ENCODE results near the gene MYO18A. TPM values are rescaled to one million over a fixed set of nuclear protein-coding genes. Genes with fewer than 3 reads are reported as not detected.
"Not testable (repeated sequence)": the region's sequence is repeated elsewhere in the genome, so short reads cannot be mapped to it uniquely, and the experiment has no call there.

MYO18A gene
- 10 to 100 TPM; 32.6 to 39.4 (median 36.6) TPM for polyA plus RNA-seq (ENCODE audit: insufficient read length in 3 of 3)

DNA sequence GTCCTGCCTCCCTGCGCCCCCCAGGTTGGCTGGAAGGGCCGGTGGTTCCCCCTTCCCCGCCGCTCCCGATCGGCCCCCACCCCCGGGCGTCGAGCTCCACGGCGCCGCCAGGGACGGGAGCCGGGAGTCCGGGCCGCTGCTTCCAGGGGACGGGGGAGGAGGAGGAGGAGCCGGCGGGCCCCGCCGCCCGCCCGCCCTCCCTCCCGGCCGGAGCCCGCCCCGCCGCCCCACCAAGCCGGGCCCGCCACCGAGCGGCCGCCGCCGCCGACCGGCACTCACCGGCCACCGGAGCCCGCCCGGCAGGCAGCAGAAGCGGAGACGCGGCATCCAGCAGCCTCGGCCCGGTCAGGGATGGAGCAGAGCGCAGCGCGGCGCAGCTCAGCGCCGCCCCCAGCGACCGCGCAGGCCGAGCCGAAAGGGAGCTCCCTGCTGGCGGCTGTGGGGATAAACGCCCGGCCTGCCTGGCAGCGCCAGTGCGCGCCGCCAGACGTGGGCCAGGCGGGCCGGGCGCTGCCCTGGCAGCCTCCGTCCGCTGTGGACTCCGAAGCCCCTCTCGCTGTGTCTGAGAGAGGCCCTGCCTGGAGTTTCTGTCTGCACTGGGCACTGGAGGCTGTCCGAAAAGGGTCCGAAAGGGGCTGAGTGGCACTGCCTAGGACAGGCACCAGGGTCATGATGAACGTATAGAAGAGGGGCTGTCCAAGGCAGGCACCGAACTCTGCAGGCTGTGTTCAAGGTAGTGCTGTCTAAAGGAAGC, at the start of gene MYO18A:
MYO18A (minus strand) TSS at position 365 of the 754 bp plus-strand sequence. CDS start 13,458 bp downstream, outside the sequence.
- DNase-seq (ENCODE audit: low read depth in 3 of 3, low spot score in 2 of 3), result peak in 1 of 3 donors; percentile 64

- DNase-seq (ENCODE audit: low read depth in 3 of 3, low spot score in 2 of 3), result no peak
Measured at GRCh38 chr17:29225396-29225795, 45.2 kb upstream of the MYO18A start.

DNA sequence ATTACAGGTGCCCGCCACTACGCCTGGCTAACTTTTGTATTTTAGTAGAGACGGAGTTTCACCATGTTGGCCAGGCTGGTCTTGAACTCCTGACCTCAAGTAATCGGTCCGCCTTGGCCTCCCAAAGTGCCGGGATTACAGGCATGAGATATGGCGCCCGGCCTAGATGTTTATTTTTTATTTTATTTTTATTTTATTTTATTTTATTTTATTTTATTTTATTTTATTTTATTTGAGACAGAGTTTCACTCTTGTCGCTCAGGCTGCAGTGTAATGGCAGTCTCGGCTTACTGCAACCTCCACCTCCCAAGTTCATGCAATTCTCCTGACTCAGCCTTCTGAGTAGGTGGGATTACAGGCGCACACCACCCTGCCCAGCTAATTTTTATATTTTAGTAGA, 41.1 kb upstream of the MYO18A start:
- not testable (repeated sequence) for DNase-seq (ENCODE audit: low read depth in 3 of 3, low spot score in 2 of 3)

GRCh38 chr17:29219378-29220047, 39.3 kb upstream of the MYO18A start:
- DNase-seq (ENCODE audit: low read depth in 3 of 3, low spot score in 2 of 3), result peak; percentile 74 to 81 (median 74)

DNA sequence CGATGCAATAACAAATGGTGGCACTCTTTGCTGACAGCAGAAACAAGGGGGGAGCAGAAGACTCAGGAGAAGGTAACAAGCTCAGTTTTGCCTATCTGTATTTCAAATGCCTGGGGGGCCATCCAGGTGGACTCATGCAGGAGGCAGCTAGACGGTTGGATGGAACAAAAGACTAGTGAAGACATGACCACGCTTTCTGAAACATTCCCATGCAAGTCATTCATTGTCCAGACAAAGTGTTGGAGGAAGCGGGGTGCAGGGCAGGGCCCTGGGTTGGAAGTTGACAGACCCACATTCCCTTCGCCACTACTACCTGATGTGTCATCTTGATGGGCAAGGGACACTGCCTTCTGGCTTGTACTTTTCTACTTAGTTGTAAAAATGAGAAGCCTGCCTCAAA, 36.7 kb upstream of the MYO18A start:
- DNase-seq (ENCODE audit: low read depth in 3 of 3, low spot score in 2 of 3), result no peak

DNA sequence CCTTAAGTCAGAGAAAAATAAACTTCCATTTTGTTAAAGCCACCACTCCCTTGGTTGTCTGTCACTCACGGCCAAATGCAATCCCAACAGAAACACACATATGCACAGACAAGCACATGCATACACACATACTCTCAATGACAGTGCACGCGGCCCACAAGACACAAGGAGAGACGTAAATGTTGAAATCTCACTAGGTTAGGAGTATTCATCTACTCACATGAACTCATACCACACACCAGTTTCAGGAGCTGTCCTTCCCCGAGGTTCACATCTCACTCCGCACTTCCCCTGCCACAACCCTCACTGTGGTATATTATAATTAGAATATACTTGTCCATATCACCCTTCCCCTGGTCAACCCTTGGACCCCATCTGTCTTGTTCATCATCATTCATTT, 36.0 kb upstream of the MYO18A start:
- DNase-seq (ENCODE audit: low read depth in 3 of 3, low spot score in 2 of 3), result no peak

GRCh38 chr17:29215717-29216116, 35.5 kb upstream of the MYO18A start:
- no peak for DNase-seq (ENCODE audit: low read depth in 3 of 3, low spot score in 2 of 3)

- no peak for DNase-seq (ENCODE audit: low read depth in 3 of 3, low spot score in 2 of 3)
Measured at GRCh38 chr17:29215174-29215573, 35.0 kb upstream of the MYO18A start.

DNA sequence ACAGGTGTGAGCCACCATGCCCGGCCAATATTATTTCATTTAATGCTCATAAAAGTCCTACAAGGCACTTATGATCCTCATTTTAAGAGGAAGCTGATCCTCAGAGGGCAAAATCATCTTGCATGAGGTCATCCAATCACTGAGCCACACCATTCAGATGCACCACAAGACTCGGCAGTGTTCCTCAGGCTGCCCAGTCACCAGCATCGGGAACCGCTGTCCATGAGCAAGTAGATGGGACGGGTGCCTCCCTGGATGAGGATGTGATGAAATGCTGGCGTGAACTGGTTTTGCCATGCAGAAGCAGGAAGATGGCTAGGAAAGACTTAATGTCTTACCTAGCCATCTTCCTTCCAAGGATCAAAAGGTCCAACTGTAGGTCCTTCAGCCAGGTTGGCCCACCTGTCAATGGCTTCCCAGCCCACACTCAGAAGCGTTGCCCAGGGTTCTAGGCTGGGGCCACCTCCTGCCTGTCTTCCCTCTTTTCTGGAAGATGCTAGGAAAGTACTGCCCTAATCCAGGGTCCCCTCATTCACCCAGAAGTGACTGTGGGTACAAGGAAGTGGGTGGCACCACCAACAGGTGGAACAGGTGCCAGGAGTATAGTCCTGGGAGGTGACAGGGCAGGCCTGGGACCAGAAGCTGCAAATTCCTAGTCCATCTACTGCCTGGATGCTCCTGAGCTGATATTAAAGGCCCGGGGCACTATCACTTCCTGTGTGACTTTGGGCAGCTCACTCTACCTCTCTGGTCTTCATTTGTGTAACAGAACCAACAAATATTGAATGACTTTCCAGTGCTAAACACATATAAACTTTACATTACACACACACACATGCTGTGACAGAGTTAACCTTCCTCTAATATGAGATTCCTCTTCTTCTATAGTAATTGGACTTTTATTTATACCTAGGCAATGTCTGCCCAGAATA, 34.3 kb upstream of the MYO18A start:
- no peak for DNase-seq (ENCODE audit: low read depth in 3 of 3, low spot score in 2 of 3)

DNA sequence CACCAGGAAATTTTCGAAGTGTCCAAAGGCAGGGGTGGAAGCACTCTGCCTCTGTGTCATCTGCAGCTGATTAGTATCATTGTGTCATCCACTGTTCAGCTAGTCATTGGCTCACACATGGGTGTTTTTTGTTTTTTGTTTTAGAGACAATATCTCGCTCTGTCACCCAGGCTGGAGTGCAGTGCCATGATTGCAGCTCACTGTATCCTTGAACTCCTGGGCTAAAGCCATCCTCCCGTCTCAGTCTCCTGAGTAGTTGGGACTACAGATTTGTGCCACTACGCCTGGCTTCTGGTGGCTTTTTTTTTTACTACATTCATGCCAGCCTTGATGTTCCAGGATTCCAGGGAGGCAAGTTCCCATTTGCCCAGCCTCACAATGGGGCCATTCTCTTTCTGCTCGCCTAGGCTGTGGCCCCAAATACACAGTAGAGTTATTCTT, 32.5 kb upstream of the MYO18A start:
- no peak for DNase-seq (ENCODE audit: low read depth in 3 of 3, low spot score in 2 of 3)

DNA sequence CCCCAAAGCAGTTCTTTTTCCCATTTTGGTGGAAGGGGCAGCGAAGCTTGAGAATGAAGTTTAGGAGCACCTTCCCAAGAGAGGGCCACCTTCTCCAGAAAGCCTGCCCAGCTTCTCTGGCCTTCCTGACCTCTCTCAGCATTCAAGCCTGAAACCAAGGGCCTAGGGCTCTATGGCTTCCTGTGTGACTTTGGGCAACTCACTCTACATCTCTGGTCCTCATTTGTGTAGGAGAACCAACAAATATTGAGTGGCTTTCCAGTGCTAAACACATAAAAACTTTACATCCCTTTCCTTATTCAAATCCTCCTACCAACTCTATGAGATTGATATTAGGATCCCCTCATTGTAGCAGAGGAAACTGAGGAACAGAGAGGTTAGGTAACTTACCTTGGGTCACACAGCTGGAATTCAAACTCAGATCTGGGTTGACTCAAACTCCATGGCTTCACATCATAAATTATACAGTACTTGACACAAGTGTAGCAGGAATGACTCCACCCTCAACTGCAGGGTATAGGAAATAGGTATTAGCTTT, 32.0 kb upstream of the MYO18A start:
- no peak for DNase-seq (ENCODE audit: low read depth in 3 of 3, low spot score in 2 of 3)

DNA sequence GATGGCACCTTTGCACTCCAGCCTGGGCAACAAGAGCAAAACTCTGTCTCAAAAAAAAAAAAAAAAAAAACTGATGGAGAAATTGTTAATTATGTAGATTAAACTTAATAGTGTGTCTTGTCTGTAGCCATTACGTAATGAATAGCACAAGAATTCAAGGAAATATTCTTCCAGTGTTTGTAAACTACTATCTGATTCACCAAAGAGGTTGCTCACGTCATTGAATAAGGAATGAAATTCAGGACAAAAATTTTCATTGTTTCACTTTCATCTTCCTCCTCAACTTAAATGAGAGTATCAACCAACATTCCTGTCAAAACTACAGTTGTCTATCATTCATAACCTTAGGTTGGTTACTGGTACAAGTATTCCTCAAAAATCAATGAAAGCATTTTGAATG, 30.7 kb upstream of the MYO18A start:
- DNase-seq (ENCODE audit: low read depth in 3 of 3, low spot score in 2 of 3), result no peak

GRCh38 chr17:29209073-29209472, 28.9 kb upstream of the MYO18A start:
- no peak for DNase-seq (ENCODE audit: low read depth in 3 of 3, low spot score in 2 of 3)

DNA sequence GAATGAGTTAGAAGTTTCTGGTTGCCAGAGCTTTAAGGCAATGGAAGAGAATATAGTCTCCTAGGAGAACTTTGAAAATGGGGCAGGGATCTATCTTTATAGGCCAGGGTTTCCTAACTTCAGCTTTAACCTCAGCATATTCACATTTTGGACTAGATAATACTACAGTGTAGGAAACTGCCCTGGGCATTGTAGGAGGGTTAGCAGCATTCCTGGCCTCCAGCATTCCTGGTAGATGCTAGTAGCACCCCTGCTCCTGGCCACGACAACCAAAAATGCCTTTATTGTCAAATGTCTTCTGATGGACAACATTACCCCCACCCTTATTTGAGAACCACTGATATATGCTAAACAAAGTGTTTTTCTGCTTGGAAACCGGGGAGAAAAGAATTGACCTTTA, 27.8 kb upstream of the MYO18A start:
- no peak for DNase-seq (ENCODE audit: low read depth in 3 of 3, low spot score in 2 of 3)

DNA sequence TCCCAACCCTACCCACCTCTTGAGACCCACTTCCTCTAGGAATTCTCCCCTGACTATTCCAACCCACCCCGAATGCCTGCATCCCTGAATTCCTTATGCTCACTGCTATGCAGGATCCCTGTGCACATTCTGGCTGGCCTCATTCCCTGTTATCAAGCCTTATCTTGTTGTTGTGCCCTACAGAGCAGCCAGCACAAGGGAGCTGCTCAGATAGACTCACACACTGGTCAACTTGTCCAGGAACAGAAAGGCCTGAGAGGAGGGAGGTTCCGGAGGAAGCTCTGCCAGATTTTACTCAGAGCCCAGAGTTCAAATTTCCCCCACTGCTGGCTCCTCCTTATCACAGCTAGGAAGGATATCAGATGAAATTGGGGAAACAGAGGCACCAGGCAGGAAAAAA, 24.8 kb upstream of the MYO18A start:
- DNase-seq (ENCODE audit: low read depth in 3 of 3, low spot score in 2 of 3), result no peak

DNA sequence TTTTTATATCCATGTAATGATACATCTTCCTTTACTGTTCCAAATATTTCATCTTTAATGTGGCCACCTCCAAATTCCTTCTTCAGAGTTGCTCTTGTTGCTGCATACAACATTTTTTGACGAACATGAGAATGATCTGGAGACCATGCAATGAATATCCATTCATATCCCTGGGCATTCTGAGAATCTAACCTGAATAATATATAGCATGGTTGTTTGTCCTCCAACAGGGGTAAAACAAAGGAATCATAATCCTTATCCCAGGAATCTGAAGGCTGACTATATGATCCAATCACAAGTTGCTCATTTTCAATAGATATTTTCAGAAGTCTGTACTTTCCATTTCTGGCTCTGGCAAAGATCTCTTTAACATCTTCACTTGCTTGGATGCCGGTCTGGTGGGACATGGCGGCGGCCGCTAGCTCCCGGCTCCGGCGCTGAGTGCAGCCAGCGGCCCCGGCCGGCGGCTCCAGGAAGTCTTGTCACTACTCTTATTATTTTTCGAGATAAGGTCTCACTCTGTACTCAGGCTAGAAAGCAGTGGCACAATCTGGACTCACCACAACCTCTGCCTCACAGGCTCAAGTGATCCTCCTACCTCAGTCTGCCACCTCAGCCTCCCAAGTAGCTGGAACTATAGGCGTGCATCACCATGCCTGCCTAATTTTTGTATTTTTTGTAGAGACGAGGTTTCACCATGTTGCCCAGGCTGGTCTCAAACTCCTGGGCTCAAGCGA, 24.0 kb upstream of the MYO18A start:
- not testable (repeated sequence) for DNase-seq (ENCODE audit: low read depth in 3 of 3, low spot score in 2 of 3)

GRCh38 chr17:29197516-29198272, 17.5 kb upstream of the MYO18A start:
- no peak for DNase-seq (ENCODE audit: low read depth in 3 of 3, low spot score in 2 of 3)

GRCh38 chr17:29196769-29197515, 16.7 kb upstream of the MYO18A start:
- no peak for DNase-seq (ENCODE audit: low read depth in 3 of 3, low spot score in 2 of 3)

Data from right renal cortex interstitium (tissue), 3 donors.